ENCODE data around the gene CHRNA3. TPM values are rescaled to one million over a fixed set of nuclear protein-coding genes. Genes with fewer than 3 reads are reported as not detected.

The CHRNA3 gene
- total RNA-seq, 1 donor from 2014 or later, result 0.40 TPM

- TF ChIP-seq CTCF (conservative IDR thresholded peaks at IDR 0.05; ENCODE audit: low read depth, low read length), result no peak
- DNase-seq (ENCODE audit: low read depth), result no peak
- H3K4me3 ChIP-seq (ENCODE audit: low read depth, low read length), result no peak overlapping the region
These were observed 24.2 kb upstream of the CHRNA3 start for GRCh38 chr15:78645009-78645408.

DNA sequence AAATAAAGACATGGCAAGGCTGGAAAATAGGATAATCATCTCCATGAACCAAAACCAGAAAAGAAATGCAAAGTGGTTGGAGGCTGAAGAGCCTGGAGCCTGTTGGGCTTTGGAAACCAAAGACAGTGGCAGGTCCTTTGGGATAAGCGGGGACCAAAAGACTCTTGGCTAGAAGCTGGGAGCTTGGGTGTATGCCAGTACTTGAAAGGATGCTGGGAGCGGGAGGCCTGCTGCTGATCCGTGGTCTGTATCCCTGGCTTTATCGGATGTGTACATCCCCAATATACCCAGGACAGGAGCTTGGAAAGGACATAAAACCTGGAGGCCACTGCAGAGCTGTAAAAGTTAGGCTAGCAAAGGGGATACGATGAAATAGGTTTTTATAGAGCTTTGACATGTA, 21.5 kb upstream of the CHRNA3 start:
- no peak for TF ChIP-seq CTCF (conservative IDR thresholded peaks at IDR 0.05; ENCODE audit: low read depth, low read length)

DNA sequence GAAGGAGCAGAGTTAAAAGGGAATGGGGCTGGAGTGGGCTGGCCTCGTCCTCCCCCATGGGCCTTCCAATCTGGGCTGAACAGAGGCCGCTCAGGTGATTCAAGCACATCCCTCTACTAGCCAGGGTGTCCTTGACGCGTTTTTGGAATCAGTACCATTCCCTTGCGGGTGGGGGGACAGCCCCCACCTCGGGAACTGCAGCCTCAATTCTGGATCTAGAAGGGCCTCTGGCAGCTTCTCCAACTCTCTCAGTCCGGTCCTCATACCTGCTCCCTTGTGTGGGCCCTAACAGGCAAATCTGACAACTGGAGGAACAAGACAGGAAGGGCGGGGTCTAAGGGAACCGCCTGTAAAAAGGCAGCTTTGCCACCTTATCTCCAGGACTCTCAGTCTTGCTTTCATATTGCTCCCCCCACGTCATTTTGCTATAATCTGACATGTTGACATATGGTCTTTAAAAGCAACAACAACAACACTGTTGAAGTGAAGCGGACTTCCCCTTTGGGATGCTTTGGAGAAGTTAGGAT, 21.0 kb upstream of the CHRNA3 start:
- TF ChIP-seq CTCF (conservative IDR thresholded peaks at IDR 0.05; ENCODE audit: low read depth, low read length), result no peak
- DNase-seq (ENCODE audit: low read depth), result no peak

More for the DNA sequence above, 21.5 kb upstream of the CHRNA3 start:
- H3K4me3 ChIP-seq (ENCODE audit: low read depth, low read length), result no peak overlapping the region
- DNase-seq (ENCODE audit: low read depth), result no peak

DNA sequence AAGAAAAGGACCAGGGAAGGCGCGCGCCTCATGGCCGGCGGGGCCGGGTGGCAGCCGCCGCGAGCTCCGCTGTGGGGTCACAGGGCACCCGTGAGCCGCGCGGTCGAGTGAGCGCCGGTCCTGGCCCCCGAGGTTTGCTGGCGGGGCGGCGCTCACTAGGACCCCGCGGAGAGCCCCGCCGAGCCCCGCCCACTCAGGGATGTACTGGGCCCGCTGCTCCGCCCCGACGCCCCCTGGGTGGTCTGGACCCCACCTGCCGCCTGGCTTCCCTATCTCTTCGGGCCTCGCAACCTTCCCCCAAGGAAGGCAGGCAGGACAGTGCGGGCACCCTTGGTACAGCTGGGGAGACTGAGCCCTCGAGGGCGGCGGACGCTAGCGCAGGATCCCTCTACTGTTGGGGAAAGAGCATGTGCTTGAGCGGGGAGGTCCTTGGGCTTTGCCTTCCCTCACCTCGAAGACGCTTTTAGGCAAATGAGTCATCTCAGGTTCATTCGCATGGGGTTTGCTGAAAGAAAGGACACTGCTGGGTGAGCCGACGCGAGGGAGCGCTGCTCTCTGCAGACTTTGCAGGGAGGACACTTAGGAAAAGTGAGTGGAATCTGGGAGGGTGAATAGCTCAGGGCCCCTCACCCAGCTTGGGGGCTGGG, 20.4 kb upstream of the CHRNA3 start, which contains the start of gene CHRNB4:
CHRNB4 (minus strand) TSS at position 109 of the 647 bp plus-strand sequence; CDS start at position 32, 77 bp downstream.
- peak within 1 kb of the TSS; percentile 53 for H3K4me3 ChIP-seq (ENCODE audit: low read depth, low read length)
- TF ChIP-seq CTCF (conservative IDR thresholded peaks at IDR 0.05; ENCODE audit: low read depth, low read length), result no peak
- DNase-seq (ENCODE audit: low read depth), result no peak

More for the DNA sequence above, 21.0 kb upstream of the CHRNA3 start:
- no peak overlapping the region for H3K4me3 ChIP-seq (ENCODE audit: low read depth, low read length)

- no peak for TF ChIP-seq CTCF (conservative IDR thresholded peaks at IDR 0.05; ENCODE audit: low read depth, low read length)
- DNase-seq (ENCODE audit: low read depth), result no peak
- peak overlapping the region; percentile 53 for H3K4me3 ChIP-seq (ENCODE audit: low read depth, low read length)
These were observed 19.8 kb upstream of the CHRNA3 start for GRCh38 chr15:78640527-78641101.

DNA sequence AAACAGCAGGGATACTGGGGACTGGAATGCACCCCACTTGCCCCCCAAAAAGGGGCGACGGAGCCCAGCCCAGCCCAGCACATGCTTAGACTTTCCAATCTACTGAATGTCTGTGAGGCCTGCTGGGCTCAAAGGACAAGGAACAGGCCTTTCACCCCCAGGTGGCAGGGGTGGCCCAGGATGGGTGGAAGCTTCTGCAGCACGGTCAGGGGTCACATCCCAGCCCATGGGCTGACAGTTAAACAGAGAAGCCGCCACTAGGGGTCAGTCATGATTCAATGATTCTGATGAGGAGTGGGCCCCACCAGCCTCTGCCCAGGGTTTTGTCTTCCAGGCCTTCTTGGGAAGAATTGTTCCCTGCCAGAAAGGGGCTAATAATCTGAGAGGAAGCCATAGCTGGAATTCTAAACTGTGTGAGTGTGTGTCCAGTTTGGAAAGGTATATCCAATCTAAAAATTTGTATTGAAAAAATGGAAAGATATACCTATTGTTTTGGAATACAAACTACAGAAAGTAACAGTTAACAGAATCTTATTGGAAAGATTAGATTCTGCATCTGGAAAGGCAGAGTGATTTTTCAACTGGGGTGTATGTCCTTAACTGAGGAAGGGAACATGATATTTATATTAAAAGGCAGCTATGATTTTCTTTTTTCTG, 18.0 kb upstream of the CHRNA3 start:
- H3K4me3 ChIP-seq (ENCODE audit: low read depth, low read length), result no peak overlapping the region
- peak; percentile 73 for TF ChIP-seq CTCF (conservative IDR thresholded peaks at IDR 0.05; ENCODE audit: low read depth, low read length)
- DNase-seq (ENCODE audit: low read depth), result no peak

Data from epithelial cell of proximal tubule (primary cell).